ENCODE results near the gene NPS.

Gene NPS

GRCh38 chr10:127563718-127564553 is 14.8 kb downstream of the NPS start:
- DNase-seq: peak; percentile 55

GRCh38 chr10:127564644-127565043 is 15.5 kb downstream of the NPS start:
- DNase-seq: no peak

- no peak for DNase-seq
These were observed 16.5 kb downstream of the NPS start for GRCh38 chr10:127565583-127565982.

- no peak for DNase-seq
These were observed 20.1 kb downstream of the NPS start for GRCh38 chr10:127569210-127569609.

GRCh38 chr10:127570036-127570435 is 20.9 kb downstream of the NPS start:
- DNase-seq: no peak

- DNase-seq: no peak
These were observed 22.3 kb downstream of the NPS start for GRCh38 chr10:127571386-127571785.

- DNase-seq: no peak
These were observed 26.9 kb downstream of the NPS start for GRCh38 chr10:127576051-127576450.

GRCh38 chr10:127576740-127577161 is 27.6 kb downstream of the NPS start:
- DNase-seq: no peak

GRCh38 chr10:127577376-127578258 is 28.5 kb downstream of the NPS start:
- DNase-seq: no peak

GRCh38 chr10:127578259-127578960 is 29.3 kb downstream of the NPS start:
- DNase-seq: no peak

GRCh38 chr10:127578961-127579305 is 29.8 kb downstream of the NPS start:
- DNase-seq: no peak

GRCh38 chr10:127579640-127580039 is 30.5 kb downstream of the NPS start:
- no peak for DNase-seq

- DNase-seq: no peak
These were observed 31.7 kb downstream of the NPS start for GRCh38 chr10:127580822-127581221.

GRCh38 chr10:127585519-127586023 is 36.5 kb downstream of the NPS start:
- no peak for DNase-seq

GRCh38 chr10:127587668-127588365 is 38.7 kb downstream of the NPS start:
- no peak for DNase-seq

- DNase-seq: no peak
These were observed 43.5 kb downstream of the NPS start for GRCh38 chr10:127592586-127592985.

GRCh38 chr10:127600479-127600878 is 51.4 kb downstream of the NPS start:
- no peak for DNase-seq

Measured in activated CD4-positive, alpha-beta T cell treated with anti-CD3 and anti-CD28 coated beads, Interleukin-2, Interleukin-6, amounts not matched to agents 100 ng/mL and 50 ng/mL, durations not matched to agents 16 hours and 8 hours (primary cell).